Esophagus mucosa (tissue), 1 donor: ENCODE measurements around the gene SEC61A2. TPM values are rescaled to one million over a fixed set of nuclear protein-coding genes. Genes with fewer than 3 reads are reported as not detected.
"Not testable (repeated sequence)": the region's sequence is repeated elsewhere in the genome, so short reads cannot be mapped to it uniquely, and the experiment has no call there.

Experiments used
- ATAC-seq: fragments of 200-7000 bp; cut with Tn5 transposase; one replicate; pipeline ENCODE4 v1.9.1; 2020
- total RNA-seq: library from RNA; stranded (reverse); gene quantifications from one replicate; pipeline ENCODE4 v1.2.4, GENCODE V29; 2023
- donor health status: DM: yes; HTN: yes; CAD: no.

The SEC61A2 gene
- total RNA-seq, 1 donor from 2014 or later = 2.8 TPM

DNA sequence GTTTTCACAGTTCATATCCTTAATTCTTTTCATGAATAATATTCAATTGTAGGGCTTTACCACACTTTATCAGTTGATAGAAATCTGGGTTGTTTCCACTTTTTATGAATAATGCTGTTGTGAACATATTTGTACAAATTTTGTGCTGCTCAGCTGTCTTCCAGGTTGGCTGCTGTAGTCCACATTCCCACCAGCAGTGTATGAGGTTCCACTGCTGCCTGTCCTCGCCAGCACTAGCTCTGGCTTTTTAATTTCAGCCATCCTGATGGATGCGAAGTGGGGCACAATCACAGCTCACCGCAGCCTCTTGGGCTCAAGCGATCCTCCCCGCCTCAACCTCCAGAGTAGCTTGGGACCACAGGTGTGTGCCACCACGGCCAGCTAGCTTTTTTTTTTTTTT lies 33.5 kb downstream of the SEC61A2 start:
- no peak for ATAC-seq

- no peak for ATAC-seq
Measured at GRCh38 chr10:12164085-12164484, 34.6 kb downstream of the SEC61A2 start.

DNA sequence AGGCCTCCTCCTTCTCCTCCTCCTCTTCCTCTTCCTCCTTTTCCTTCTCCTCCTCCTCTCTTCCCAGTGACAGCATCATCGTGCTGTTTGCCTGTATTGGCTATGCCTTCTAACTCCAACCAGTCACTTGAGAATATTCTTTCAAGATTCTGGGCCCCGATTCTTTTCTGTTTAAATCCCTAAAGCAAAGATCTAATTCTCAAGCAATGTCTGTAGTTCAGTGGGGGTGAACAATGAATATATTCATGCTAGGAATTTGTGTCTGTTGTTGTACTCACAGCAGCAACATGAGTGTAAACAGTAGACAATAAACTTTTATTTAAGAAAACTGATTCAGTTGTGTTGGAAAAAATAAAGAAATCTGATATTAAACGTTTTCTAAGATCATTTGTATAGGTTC lies 35.6 kb downstream of the SEC61A2 start:
- no peak for ATAC-seq

- ATAC-seq = no peak
Measured at GRCh38 chr10:12165999-12166775, 36.7 kb downstream of the SEC61A2 start.

DNA sequence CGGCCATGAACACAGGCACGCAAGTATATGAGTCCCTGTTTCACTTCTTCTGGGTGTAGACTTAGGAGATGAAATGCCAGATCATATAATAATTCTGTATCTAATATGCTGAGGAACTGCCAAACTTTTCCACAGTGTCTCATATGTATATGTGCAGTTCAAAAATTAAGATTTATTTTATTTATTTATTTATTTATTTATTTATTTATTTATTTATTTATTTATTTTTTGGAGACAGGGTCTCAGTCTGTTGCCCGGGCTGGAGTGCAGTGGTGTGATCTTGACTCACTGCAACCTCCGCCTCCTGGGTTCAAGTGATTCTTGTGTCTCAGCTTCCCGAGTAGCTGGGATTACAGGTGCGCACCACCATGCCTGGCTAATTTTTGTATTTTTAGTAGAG lies 42.0 kb downstream of the SEC61A2 start:
- not testable (repeated sequence) for ATAC-seq

GRCh38 chr10:12177642-12178041 lies 48.2 kb downstream of the SEC61A2 start:
- no peak for ATAC-seq

DNA sequence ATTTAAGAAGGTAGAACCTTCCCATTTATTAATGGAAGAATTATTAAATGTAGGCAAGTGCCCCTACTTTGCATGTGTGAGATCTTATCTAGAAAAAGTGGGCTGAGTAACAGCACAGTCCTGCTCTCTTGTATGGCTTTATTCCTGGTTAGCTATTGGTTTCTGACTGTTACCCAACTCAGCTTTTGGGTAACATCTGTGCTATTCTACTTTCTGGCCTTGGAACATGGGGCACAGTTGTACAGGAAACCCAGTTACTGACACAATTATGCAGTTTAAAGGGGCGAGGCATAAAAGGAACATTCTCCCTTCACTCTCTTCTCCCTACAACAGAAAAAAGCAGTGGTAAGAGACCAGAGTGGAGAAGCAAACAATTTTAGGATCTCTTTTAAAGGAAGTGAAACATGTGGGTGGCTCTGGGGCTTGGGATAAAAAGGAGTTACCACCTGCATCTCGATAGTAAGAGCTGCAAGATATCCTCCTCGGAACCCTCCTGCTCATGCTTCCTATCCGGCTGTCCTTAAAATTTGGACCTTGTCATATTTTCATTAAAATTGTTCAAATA lies 50.2 kb downstream of the SEC61A2 start:
- no peak for ATAC-seq

DNA sequence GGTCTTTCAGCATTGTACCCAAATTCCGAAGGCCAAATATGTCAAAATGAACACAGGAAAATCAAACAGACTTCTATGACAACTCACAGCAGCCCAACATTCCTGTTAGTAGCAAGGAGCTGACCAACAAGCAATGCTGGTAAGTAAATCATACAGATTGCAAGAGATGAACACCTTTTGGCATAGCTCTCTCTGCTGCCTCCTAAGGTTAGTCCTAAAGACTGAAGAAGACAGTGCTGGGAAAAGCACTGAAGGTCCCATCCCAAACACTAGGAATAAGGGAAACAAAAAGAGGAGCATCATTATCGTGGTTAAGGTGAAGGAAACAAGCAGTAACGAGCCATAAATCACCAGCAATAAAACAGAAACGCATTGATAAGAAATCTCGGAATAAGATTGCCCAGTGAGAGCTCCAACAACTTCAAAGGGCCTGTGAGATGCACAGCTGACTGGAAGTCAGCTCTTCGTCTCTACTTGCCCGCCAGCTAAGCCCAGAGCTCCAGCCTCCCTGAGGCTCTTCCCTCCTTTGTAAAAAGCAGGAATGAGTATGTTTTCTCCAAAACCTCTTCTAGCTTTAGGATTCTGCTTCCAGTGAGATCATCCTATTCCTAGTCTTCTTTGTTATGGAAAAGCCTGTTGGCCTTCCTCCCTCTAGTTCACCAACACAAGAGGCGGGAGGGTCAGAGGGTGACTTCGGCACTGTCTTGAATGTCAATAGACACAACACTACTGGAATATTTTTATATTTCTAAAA lies 50.9 kb downstream of the SEC61A2 start:
- no peak for ATAC-seq

- ATAC-seq = peak; percentile 84
Measured at GRCh38 chr10:12181065-12181775, 51.7 kb downstream of the SEC61A2 start.

- no peak for ATAC-seq
Measured at GRCh38 chr10:12184165-12184564, 54.7 kb downstream of the SEC61A2 start.

DNA sequence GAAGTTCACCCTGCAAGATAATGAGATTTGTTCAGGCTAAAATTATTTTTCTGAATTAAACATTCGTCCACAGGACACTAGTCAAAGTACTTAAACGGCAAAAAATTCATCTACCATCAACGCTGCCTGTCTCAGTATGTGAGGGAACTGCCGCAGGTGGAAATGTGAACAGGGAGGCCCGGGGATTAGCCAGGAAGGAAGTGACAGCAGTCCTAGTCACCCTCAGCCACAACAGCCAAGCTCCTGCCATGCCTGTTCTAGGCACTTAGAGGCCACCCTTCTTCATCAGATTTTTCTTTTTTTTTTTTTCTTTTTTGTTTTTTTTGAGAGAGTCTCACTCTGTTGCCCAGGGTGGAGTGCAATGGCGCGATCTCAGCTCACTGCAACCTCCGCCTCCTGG lies 56.8 kb downstream of the SEC61A2 start:
- no peak for ATAC-seq

GRCh38 chr10:12187321-12187905 lies 57.9 kb downstream of the SEC61A2 start:
- no peak for ATAC-seq

DNA sequence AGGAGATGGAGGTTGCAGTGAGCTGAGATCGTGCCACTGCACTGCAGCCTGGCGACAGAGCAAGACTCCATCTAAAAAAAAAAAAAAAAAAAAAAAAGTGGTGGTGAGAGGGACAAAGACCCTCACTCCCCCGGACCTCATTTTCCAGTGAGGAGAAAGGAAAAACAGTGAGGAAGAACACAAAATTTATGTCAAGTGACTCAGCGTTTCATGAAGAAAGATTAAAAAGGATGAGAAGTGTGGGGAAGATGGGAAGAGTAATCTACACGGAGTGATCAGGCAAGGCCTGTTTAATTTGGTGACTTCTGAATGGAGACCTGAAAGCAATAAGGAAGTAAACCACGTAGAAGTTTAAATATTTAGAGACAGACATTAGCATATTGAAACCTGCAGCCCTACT lies 59.2 kb downstream of the SEC61A2 start:
- no peak for ATAC-seq

- ATAC-seq = no peak
Measured at GRCh38 chr10:12189426-12189825, 59.9 kb downstream of the SEC61A2 start.

DNA sequence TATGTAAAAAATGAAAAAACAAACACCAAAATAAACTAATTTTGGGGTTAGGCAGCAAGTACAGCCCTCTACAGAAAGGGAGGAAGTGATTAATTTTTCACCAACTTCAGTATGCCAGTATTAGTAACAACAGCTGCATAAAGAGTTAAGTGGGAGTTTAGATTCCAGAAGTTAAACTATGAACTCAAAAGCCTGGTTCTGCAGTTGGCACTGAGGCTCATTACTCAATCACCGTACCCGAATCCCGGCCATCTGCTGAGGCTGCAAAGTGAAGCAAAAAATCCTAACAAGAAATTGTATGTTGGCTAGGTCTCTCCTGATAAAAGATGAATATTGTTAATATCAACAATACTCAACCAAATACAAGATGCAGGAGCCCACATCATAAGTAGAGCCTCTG lies 62.2 kb downstream of the SEC61A2 start:
- ATAC-seq = no peak

GRCh38 chr10:12193193-12193592 lies 63.7 kb downstream of the SEC61A2 start:
- ATAC-seq = no peak

DNA sequence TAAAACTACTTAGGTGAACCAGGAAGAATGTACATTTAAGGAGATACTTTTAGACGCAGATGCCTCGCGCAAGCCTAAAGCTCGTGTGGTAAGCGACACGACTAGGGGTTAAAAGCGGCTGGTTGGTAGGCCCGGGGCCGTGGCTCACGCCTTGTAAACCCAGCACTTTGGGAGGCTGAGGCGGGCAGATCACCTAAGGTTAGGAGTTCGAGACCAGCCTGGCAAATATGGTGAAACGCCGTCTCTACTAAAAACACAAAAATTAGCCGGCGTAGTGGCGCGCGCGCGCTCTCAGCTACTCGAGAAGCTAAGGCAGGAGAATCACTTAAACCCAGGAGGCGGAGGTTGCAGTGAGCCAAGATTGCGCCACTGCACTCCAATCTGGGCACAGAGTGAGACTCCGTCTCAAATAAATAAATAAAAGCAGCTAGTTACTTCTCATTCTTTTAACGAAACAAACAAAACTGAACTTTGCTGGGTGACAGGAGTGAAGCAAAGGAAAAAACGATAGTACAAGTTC lies 65.3 kb downstream of the SEC61A2 start:
- ATAC-seq = peak; percentile 36

GRCh38 chr10:12195281-12195602 lies 65.8 kb downstream of the SEC61A2 start:
- no peak for ATAC-seq

GRCh38 chr10:12195603-12196506 lies 66.4 kb downstream of the SEC61A2 start, which contains the start of the genes CDC123 and NUDT5:
CDC123 (plus strand) TSS chr10:12196188; CDS start chr10:12196246, 58 bp downstream.
NUDT5 (minus strand) TSS chr10:12195891; CDS start chr10:12186291, 9,600 bp downstream.
- ATAC-seq = peak; percentile 94

DNA sequence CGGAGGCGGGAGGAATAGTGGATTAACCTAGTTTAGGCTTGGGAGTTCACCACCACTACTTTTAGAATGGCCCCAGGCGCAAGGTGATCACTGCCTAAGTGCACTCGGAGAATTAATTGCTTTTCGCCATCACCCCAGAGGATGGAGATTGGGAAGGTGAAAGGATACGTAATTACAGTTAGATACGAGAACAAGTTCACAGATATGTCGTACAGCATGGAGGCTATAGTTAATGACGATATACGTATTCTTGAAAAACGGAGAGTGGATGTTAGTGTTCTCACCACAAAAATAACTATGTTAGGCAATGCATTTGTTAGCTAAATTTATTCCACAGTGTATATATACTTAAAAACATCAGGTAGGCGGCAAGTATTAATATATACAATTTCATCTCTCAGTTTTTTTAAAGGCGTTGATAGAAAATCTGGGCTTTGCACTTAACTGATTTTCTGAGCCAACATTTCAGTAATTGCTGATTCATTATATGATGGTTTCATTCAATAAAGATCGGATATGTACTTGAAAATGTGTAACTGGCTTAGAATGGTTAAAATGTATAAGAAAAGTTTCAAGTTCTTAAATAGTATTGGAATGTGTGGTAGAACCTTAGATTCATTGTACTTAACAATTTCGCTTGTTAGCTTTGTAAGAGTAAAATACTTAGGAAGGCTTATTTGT lies 67.2 kb downstream of the SEC61A2 start:
- no peak for ATAC-seq

DNA sequence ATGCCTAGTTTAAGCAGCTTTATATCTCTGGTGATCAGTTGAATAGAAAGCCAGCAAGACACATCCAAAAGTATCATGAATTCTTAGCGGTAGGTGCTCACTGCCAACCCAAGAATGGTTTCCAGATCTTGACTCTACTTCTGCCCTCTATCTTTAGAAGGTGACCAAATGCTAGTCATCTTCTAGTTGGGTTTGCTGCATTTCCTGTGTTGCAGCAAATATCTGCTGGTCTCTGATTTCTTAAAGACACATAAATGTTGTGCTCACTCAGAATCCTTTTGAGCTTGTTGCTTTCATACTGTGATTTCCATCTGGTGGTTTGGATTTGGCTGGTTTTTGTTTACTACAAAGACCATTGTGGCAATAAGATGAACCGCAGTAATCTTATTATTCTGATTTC lies 68.7 kb downstream of the SEC61A2 start:
- ATAC-seq = no peak
